ENCODE data around the gene HNRNPA3. TPM values are rescaled to one million over a fixed set of nuclear protein-coding genes. Genes with fewer than 3 reads are reported as not detected.
"Not testable (repeated sequence)": the region's sequence is repeated elsewhere in the genome, so short reads cannot be mapped to it uniquely, and the experiment has no call there.

Gene HNRNPA3
- total RNA-seq, 1 donor from 2014 or later: 339 TPM

GRCh38 chr2:177212891-177213856, 580 bp downstream of the HNRNPA3 start:
- peak; percentile 87 for DNase-seq (ENCODE audit: low spot score, unreplicated experiment)
- Mint-ChIP-seq H3K4me3 (ENCODE audit: low read depth) (peak overlapping the region; percentile 92), H3K4me1 (ENCODE audit: low read depth) (peaks cover 29% of the 10 kb centered on the region), H3K27me3 (no peaks in the 10 kb centered on the region), H3K36me3 (ENCODE audit: insufficient read depth) (peaks cover 24% of the 10 kb centered on the region), H3K9me3 (ENCODE audit: low read depth) (no peaks in the 10 kb centered on the region), H3K27ac (peak overlapping the region; percentile 100)
- TF ChIP-seq CTCF (IDR thresholded peaks at IDR 0.05; ENCODE audit: unreplicated experiment): no peak

GRCh38 chr2:177217247-177217843, 4.8 kb downstream of the HNRNPA3 start:
- no peaks in the 10 kb centered on the region for H3K27me3 Mint-ChIP-seq

GRCh38 chr2:177219787-177220186, 7.2 kb downstream of the HNRNPA3 start:
- not testable (repeated sequence) for H3K9me3 Mint-ChIP-seq (ENCODE audit: low read depth); H3K27me3 Mint-ChIP-seq; H3K4me1 Mint-ChIP-seq (ENCODE audit: low read depth); H3K27ac Mint-ChIP-seq; H3K4me3 Mint-ChIP-seq (ENCODE audit: low read depth); DNase-seq (ENCODE audit: low spot score, unreplicated experiment)
- H3K36me3 Mint-ChIP-seq (ENCODE audit: insufficient read depth): peaks cover 49% of the 10 kb centered on the region

More at GRCh38 chr2:177217247-177217843, 4.8 kb downstream of the HNRNPA3 start:
- DNase-seq (ENCODE audit: low spot score, unreplicated experiment): no peak
- no peak overlapping the region for H3K4me3 Mint-ChIP-seq (ENCODE audit: low read depth)
- H3K27ac Mint-ChIP-seq: peak overlapping the region; percentile 46
- TF ChIP-seq CTCF (IDR thresholded peaks at IDR 0.05; ENCODE audit: unreplicated experiment): no peak
- peaks cover 18% of the 10 kb centered on the region for H3K4me1 Mint-ChIP-seq (ENCODE audit: low read depth)
- H3K36me3 Mint-ChIP-seq (ENCODE audit: insufficient read depth): peaks cover 44% of the 10 kb centered on the region
- no peaks in the 10 kb centered on the region for H3K9me3 Mint-ChIP-seq (ENCODE audit: low read depth)

- H3K27ac Mint-ChIP-seq: peak overlapping the region; percentile 27
- no peak overlapping the region for H3K4me3 Mint-ChIP-seq (ENCODE audit: low read depth)
- no peak for TF ChIP-seq CTCF (IDR thresholded peaks at IDR 0.05; ENCODE audit: unreplicated experiment)
- H3K36me3 Mint-ChIP-seq (ENCODE audit: insufficient read depth): peaks cover 36% of the 10 kb centered on the region
- H3K27me3 Mint-ChIP-seq: no peaks in the 10 kb centered on the region
- no peaks in the 10 kb centered on the region for H3K9me3 Mint-ChIP-seq (ENCODE audit: low read depth)
- peaks cover under 1% of the 10 kb centered on the region for H3K4me1 Mint-ChIP-seq (ENCODE audit: low read depth)
- DNase-seq (ENCODE audit: low spot score, unreplicated experiment): no peak
These were observed 8.9 kb downstream of the HNRNPA3 start for GRCh38 chr2:177221534-177221933.

- no peaks in the 10 kb centered on the region for H3K9me3 Mint-ChIP-seq (ENCODE audit: low read depth)
- no peaks in the 10 kb centered on the region for H3K27me3 Mint-ChIP-seq
- DNase-seq (ENCODE audit: low spot score, unreplicated experiment): no peak
- H3K4me1 Mint-ChIP-seq (ENCODE audit: low read depth): no peaks in the 10 kb centered on the region
- peaks cover 34% of the 10 kb centered on the region for H3K36me3 Mint-ChIP-seq (ENCODE audit: insufficient read depth)
- no peak for TF ChIP-seq CTCF (IDR thresholded peaks at IDR 0.05; ENCODE audit: unreplicated experiment)
- H3K4me3 Mint-ChIP-seq (ENCODE audit: low read depth): no peak overlapping the region
- peak overlapping the region; percentile 27 for H3K27ac Mint-ChIP-seq
These were observed 9.4 kb downstream of the HNRNPA3 start for GRCh38 chr2:177221970-177222369.

- not testable (repeated sequence) for DNase-seq (ENCODE audit: low spot score, unreplicated experiment); H3K4me1 Mint-ChIP-seq (ENCODE audit: low read depth); H3K27me3 Mint-ChIP-seq; H3K9me3 Mint-ChIP-seq (ENCODE audit: low read depth); H3K27ac Mint-ChIP-seq; H3K4me3 Mint-ChIP-seq (ENCODE audit: low read depth)
- H3K36me3 Mint-ChIP-seq (ENCODE audit: insufficient read depth): peaks cover 27% of the 10 kb centered on the region
These were observed 10.8 kb downstream of the HNRNPA3 start for GRCh38 chr2:177223436-177223835.
